Suppressor macrophage treated with lipopolysaccharide for 4 hours (primary cell): Measurements from ENCODE around the gene KMT2B.
"Not testable (repeated sequence)": the region's sequence is repeated elsewhere in the genome, so short reads cannot be mapped to it uniquely, and the experiment has no call there.

Experiments
- DNase-seq: peaks from one replicate; pipeline ENCODE4 v3.0.0-alpha.2; 2020

KMT2B gene

GRCh38 chr19:35717665-35718344 lies at the start of gene KMT2B:
Gene KMT2B, plus strand, starts transcription at chr19:35718003. Its CDS starts 16 bp downstream, at chr19:35718019.
- DNase-seq, result peak; percentile 22

- DNase-seq, result no peak
Observed at GRCh38 chr19:35669566-35669965, 48.2 kb upstream of the KMT2B start.

- no peak for DNase-seq
Observed at GRCh38 chr19:35669974-35670373, 47.8 kb upstream of the KMT2B start.

GRCh38 chr19:35670686-35671085 lies 47.1 kb upstream of the KMT2B start:
- no peak for DNase-seq

- DNase-seq, result no peak
Observed at GRCh38 chr19:35671818-35672217, 46.0 kb upstream of the KMT2B start.

- DNase-seq, result peak; percentile 52
Observed at GRCh38 chr19:35673121-35673804, 44.5 kb upstream of the KMT2B start.

- DNase-seq, result no peak
Observed at GRCh38 chr19:35675589-35676140, 42.1 kb upstream of the KMT2B start.

- no peak for DNase-seq
Observed at GRCh38 chr19:35689836-35690235, 28.0 kb upstream of the KMT2B start.

- DNase-seq, result not testable (repeated sequence)
Observed at GRCh38 chr19:35691106-35691505, 26.7 kb upstream of the KMT2B start.

- DNase-seq, result no peak
Observed at GRCh38 chr19:35692010-35692409, 25.8 kb upstream of the KMT2B start.

- DNase-seq, result no peak
Observed at GRCh38 chr19:35693422-35693821, 24.4 kb upstream of the KMT2B start.

- DNase-seq, result peak; percentile 92
Observed at GRCh38 chr19:35693835-35694599, 23.8 kb upstream of the KMT2B start.

GRCh38 chr19:35695895-35696422 lies 21.8 kb upstream of the KMT2B start:
- DNase-seq, result no peak

- no peak for DNase-seq
Observed at GRCh38 chr19:35696835-35697234, 21.0 kb upstream of the KMT2B start.

GRCh38 chr19:35702223-35703012 lies 15.4 kb upstream of the KMT2B start:
- peak; percentile 96 for DNase-seq

GRCh38 chr19:35703343-35703742 lies 14.5 kb upstream of the KMT2B start:
- DNase-seq, result no peak

- peak; percentile 37 for DNase-seq
Observed at GRCh38 chr19:35704218-35704617, 13.6 kb upstream of the KMT2B start, which contains the start of gene ZBTB32. Gene ZBTB32, plus strand, starts transcription at chr19:35704558. Its CDS starts 10,069 bp downstream, at chr19:35714627.

GRCh38 chr19:35708391-35708790 lies 9.4 kb upstream of the KMT2B start:
- DNase-seq, result no peak

GRCh38 chr19:35710784-35711723 lies 6.7 kb upstream of the KMT2B start:
- peak; percentile 56 for DNase-seq

GRCh38 chr19:35712567-35713505 lies 5.0 kb upstream of the KMT2B start:
- peak; percentile 49 for DNase-seq
